HG02973 (cell line): ENCODE results near the gene PSEN1.
"Not testable (repeated sequence)": the region's sequence is repeated elsewhere in the genome, so short reads cannot be mapped to it uniquely, and the experiment has no call there.

Source experiments
- ATAC-seq: cut with Tn5 transposase; IDR thresholded peaks from one replicate; pipeline ENCODE4 v1.9.1; 2021; ENCODE audit warnings: moderate library complexity; ENCODE audit not compliant: unreplicated experiment

Gene PSEN1

GRCh38 chr14:73162251-73162650, 25.9 kb downstream of the PSEN1 start:
- ATAC-seq: no peak

- ATAC-seq: no peak
Measured at GRCh38 chr14:73166399-73166798, 30.1 kb downstream of the PSEN1 start.

DNA sequence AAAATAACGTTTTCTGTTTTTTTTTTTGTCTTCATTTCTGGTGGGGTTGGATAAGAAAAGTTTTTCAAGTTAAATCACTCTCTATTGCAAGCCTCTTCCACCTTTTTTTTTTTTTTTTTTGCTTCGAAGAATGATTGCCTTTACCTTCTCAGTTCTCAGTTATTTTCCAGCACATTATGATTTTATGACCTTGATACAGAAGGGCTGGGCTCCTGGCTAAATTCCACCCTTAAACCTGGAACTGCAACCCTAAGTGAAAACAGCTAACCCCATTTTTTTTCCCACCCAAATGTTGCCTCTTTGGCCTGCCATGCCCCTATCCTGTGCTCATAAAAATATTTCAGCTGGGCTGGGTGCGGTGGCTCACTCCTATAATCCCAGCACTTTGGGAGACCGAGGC, 31.4 kb downstream of the PSEN1 start:
- no peak for ATAC-seq

DNA sequence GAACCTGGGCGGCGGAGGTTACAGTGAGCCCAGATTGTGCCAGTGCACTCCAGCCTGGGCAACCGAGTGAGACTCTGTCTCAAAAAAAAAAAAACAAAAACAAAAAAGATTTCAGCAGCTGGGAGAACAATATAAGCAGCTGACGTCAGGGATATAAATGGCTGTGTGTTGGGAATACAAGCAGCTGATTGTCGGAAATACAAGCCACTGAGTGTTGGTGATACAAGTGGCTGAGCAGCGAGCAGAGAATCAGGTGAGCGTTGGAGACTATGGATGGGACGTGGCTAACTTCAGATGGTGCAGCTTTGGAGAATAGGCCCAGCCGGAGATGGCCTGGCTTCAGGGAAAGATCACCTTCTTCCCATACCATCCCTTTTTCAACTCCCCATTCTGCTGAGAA, 32.0 kb downstream of the PSEN1 start:
- ATAC-seq: no peak

GRCh38 chr14:73168691-73169090, 32.4 kb downstream of the PSEN1 start:
- ATAC-seq: no peak

DNA sequence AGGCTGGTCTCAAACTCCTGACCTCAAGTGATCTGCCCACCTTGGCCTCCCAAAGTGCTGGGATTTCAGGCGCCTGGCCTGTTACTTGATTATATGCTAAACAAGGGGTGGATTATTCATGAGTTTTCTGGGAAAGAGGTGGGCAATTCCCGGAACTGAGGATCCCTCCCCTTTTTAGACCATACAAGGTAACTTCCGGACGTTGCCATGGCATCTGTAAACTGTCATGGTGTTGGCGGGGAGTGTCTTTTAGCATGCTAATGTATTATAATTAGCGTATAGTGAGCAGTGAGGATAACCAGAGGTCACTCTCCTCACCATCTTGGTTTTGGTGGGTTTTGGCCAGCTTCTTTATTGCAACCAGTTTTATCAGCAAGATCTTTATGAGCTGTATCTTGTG, 33.5 kb downstream of the PSEN1 start:
- not testable (repeated sequence) for ATAC-seq

- no peak for ATAC-seq
Measured at GRCh38 chr14:73170686-73171085, 34.4 kb downstream of the PSEN1 start.

DNA sequence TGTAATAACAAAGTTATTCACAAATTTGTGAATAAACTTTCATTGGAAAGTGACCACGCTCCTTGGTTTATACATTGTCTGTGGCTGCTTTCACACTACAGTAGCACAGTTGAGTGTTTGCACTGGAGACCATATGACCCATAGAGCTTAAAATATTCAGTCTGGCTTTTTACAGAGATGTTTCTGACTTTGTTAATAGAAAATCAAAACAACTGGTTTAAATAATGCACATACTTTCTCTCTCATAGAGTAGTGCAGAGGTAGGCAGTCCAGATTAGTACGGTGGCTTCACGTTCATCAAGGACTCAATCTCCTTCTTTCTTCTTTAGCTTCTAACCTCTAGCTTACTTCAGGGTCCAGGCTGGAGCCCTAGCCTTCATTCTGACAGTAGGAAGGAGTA, 36.2 kb downstream of the PSEN1 start:
- ATAC-seq: no peak

DNA sequence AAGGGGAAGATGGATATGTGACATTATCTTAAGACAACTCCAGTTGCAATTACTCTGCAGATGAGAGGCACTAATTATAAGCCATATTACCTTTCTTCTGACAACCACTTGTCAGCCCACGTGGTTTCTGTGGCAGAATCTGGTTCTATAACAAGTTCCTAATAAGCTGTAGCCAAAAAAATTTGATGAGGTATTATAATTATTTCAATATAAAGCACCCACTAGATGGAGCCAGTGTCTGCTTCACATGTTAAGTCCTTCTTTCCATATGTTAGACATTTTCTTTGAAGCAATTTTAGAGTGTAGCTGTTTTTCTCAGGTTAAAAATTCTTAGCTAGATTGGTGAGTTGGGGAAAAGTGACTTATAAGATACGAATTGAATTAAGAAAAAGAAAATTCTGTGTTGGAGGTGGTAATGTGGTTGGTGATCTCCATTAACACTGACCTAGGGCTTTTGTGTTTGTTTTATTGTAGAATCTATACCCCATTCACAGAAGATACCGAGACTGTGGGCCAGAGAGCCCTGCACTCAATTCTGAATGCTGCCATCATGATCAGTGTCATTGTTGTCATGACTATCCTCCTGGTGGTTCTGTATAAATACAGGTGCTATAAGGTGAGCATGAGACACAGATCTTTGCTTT, 36.9 kb downstream of the PSEN1 start:
- no peak for ATAC-seq

DNA sequence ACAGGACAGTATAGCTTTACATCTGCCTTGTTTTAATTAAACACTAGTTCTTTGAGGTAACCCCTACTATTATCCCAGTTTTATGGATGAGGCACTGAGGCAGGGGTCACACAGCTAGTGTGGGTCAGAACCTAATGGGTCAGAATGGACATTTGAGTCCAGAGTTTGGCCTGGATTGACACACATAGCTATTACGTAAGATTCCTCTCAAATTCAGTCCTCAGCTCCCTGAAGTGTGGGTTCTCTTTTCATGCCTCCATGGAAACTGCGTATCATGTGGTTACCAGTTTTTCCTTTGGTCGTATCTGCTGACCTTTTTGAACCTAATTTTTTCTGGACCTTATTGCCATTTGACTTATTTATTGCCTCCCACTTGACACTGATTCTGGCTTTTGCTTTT, 40.4 kb downstream of the PSEN1 start:
- no peak for ATAC-seq

GRCh38 chr14:73180385-73180805, 44.1 kb downstream of the PSEN1 start:
- no peak for ATAC-seq

DNA sequence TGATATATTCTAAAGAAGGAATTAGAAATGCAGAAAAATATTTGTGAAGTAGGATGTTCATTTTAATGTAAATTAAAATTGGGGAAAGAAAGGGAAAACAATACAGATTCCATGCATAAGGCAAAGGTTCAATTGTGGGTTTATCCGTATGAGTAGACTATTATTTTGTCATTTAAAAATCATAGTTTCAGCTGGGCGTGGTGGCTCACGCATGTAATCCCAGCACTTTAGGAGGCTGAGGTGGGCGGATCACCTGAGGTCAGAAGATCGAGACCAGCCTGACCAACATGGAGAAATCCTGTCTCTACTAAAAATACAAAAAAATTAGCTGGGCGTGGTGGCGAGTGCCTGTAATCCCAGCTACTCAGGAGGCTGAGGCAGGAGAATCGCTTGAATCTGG, 44.7 kb downstream of the PSEN1 start:
- not testable (repeated sequence) for ATAC-seq

DNA sequence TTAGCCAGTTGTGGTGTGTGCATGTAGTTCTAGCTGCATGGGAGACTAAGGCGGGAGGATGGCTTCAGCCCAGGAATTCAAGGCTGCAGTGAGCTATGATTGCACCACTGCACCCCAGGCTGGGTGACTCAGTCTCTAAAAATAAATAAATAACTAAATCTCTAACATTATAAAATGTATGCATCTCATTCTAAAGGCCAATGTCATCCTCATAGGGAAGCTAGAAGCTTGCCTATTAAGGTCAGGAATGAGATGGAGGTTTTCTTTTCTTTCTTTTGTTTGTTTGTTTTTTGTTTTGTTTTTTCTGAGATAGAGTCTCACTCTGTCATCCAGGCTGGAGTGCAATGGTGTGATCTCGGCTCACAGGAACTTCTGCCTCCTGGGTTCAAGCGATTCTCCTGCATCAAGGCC, 52.2 kb downstream of the PSEN1 start:
- no peak for ATAC-seq

DNA sequence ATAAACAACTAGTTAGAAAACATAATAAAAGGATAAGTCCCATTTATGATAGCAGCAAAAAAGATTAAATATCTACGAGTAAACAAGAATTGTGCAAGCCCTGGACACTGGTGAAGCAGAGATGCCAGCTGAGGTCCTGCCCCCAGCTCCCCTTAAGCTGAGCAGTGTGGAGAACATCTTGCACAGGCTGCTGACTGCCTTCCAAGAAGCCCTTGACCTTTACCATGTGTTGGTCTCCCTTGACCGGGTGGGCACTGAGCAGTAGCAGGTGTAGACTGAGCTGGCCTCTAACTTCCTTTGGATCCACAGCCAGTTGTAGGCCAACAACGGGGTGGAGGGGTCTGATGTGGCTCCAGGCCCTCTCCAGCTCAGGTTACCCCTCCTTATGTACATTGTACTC, 53.3 kb downstream of the PSEN1 start:
- ATAC-seq: no peak

DNA sequence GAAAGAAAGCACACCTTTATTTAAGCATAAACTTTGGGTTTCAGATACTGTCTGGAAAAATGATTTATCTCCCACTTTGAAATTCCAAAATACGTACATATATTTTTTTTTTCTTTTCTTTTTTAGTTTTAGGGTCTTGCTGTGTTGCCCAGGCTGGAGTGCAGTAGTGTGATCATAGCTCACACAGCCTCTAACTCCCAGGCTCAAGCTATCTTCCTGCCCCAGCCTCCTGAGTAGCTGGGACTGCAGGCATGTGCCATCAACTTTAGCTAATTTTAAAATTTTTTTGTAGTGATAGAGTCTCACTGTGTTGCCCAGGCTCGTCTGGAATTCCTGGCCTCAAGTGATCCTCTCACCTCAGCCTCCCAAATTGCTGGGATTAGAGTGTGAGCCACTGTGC, 55.1 kb downstream of the PSEN1 start:
- no peak for ATAC-seq

GRCh38 chr14:73194306-73194705, 58.0 kb downstream of the PSEN1 start:
- ATAC-seq: not testable (repeated sequence)

GRCh38 chr14:73198253-73198652, 61.9 kb downstream of the PSEN1 start:
- ATAC-seq: no peak

DNA sequence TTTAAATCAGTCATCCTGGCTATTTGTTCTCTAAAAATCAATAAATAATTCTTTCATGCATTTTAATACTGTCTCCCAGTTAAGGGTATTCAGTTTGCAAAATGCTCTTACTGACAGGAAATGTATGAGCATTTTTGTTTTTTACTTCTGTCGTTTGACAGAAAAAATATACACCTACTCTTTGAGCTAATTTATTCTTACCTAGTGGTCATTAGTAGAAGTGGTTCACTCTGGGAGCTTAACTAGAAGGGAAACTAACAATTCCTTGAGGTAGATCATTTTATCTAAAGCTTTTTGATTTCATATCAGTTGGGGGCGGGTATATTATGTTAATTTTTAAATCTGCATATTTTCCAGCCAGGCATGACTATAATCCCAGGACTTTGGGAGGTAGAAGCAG, 67.2 kb downstream of the PSEN1 start:
- no peak for ATAC-seq

DNA sequence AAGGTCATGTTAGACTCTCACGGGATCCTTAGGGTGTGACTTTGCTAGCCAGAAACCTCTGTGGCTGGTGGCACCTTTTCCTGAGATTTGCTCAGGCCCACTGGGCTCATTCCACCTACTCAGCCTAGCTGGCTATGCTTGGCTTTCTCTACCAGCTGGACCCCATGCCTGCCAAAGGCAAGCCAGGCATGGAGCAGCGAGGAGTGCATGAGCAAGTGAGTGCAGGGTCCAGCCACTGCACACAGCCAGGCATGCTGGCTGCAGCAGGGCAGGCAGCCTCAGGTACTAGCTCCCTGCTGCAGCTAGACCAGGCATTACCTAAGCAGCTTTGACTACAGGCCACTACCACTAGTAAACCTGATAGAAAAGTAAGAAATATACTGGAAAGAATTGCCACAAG, 71.3 kb downstream of the PSEN1 start:
- no peak for ATAC-seq

- no peak for ATAC-seq
Measured at GRCh38 chr14:73208390-73208789, 72.1 kb downstream of the PSEN1 start.

DNA sequence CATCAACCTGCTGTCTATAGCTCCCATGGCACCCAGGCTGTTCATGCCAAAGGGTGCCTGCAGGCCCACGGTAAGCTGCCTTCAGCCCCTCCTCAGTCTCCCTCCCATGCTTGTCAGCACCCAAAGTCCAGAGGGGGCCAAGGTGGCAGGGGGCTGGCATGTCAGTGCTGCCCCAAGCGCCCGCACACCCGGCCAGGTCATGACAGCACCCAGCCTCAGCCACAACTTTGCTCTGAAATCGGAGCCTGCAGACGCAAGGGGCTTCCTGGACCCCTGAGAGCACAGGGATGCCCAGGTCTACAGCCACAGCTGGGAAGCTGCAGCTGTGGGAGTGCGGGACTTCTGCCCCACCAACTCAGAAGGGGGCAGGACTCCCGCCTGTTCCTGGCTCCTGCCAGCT, 72.5 kb downstream of the PSEN1 start:
- ATAC-seq: no peak

DNA sequence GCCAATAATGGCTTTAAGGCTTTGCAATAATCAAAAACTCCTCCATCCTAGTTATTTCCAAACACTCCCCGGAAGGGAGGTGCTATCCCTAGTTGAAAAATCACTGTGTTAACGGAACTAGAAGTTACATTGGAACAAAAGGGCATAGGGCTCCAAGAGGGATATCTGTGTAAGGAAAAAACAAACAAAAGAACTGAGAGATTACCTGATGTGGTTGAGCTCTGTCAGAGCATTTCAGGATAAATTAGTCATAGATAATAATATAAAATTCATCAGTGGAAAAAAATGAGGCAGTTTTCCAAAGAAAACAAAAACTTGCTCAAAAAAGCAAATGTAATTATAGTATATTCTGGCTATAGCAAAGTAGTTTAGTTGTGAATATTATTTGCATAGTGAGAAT, 73.6 kb downstream of the PSEN1 start:
- no peak for ATAC-seq

DNA sequence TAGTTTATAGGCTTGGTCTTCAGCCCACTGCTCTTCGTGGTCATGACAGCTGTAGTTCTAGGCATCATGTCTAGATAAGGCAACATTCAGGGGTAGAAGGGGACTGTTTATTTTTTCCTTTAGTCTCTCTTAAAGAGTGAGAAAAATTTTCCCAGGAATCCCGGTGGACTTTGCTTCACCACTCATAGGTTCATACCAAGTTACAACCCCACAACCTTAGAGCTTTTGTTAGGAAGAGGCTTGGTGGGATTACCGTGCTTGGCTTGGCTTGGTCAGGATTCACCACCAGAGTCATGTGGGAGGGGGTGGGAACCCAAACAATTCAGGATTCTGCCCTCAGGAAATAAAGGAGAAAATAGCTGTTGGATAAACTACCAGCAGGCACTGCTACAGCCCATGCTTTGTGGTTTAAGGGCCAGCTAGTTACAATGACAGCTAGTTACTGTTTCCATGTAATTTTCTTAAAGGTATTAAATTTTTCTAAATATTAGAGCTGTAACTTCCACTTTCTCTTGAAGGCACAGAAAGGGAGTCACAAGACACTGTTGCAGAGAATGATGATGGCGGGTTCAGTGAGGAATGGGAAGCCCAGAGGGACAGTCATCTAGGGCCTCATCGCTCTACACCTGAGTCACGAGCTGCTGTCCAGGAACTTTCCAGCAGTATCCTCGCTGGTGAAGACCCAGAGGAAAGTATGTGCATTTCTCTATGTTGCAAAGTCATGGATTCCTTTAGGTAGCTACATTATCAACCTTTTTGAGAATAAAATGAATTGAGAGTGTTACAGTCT, 75.1 kb downstream of the PSEN1 start:
- no peak for ATAC-seq
